ENCODE measurements around the gene ERGIC3.

- TF ChIP-seq ZNF362 (CRISPR knock-in tag; IDR thresholded peaks at IDR 0.05; ENCODE audit: borderline replicate concordance) (no peak), PRDM10 (CRISPR knock-in tag; IDR thresholded peaks at IDR 0.05; ENCODE audit: low read depth) (no peak), ZFP1 (CRISPR knock-in tag; IDR thresholded peaks at IDR 0.05) (no peak), XRCC5 (optimal IDR thresholded peaks at IDR 0.05; ENCODE audit: low read length) (no peak)
Observed at GRCh38 chr20:35492352-35492751, 49.5 kb upstream of the ERGIC3 start.
